OCI-LY7 (cell line): ENCODE measurements around the gene KCTD3.

Source experiments
- EZH2phosphoT487 ChIP-seq: fragments of 200-600 bp; sonication (generic); IDR thresholded peaks from 2 replicates; pipeline ENCODE4 v1.6.1; 2018; ENCODE audit warnings: low read depth, borderline replicate concordance, mild to moderate bottlenecking, mixed run types, antibody characterized with exemption, low read length, moderate library complexity, mixed read lengths
- TF ChIP-seq, protein P1 (sequence below): fragments of 200-600 bp; sonication (generic); conservative IDR thresholded peaks from 2 replicates; pipeline ENCODE4 v1.5.1; 2014; ENCODE audit warnings: mild to moderate bottlenecking, antibody characterized with exemption, low read length, moderate library complexity, mixed read lengths

DNA sequence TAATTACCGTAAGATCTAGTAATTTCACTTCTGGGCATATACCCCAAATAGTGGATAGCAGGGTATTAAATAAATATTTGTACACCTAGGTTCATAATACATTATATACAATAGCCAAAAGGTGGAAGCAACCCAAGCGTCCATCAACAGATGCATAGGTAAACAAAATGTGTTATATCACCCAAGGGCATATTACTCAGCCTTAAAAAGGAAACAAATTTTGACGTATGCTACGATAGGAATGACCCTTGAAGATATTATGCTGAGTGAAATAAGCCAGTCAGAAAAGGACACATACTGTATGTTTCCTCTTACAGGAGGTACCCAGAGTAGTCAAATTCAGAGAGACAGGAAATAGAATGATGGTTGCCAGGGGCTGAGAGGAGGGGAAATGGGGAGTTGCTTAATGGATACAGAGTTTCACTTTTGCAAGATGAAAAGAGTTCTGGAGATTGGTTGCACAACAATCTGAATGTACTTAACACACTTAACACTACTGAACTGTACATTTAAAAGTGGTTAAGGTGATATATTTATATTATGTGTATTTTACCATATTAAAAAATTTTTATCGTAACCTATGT is 36.6 kb upstream of the KCTD3 start:
- TF ChIP-seq, protein P1, sequence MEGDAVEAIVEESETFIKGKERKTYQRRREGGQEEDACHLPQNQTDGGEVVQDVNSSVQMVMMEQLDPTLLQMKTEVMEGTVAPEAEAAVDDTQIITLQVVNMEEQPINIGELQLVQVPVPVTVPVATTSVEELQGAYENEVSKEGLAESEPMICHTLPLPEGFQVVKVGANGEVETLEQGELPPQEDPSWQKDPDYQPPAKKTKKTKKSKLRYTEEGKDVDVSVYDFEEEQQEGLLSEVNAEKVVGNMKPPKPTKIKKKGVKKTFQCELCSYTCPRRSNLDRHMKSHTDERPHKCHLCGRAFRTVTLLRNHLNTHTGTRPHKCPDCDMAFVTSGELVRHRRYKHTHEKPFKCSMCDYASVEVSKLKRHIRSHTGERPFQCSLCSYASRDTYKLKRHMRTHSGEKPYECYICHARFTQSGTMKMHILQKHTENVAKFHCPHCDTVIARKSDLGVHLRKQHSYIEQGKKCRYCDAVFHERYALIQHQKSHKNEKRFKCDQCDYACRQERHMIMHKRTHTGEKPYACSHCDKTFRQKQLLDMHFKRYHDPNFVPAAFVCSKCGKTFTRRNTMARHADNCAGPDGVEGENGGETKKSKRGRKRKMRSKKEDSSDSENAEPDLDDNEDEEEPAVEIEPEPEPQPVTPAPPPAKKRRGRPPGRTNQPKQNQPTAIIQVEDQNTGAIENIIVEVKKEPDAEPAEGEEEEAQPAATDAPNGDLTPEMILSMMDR, result no peak
- no peak for TF ChIP-seq EZH2phosphoT487
